Superior temporal gyrus (tissue), 1 donor: Measurements from ENCODE around the gene WDR1.
"Not testable (repeated sequence)": the region's sequence is repeated elsewhere in the genome, so short reads cannot be mapped to it uniquely, and the experiment has no call there.

Experiments used
- DNase-seq: peaks from one replicate; pipeline ENCODE4 v3.0.0-alpha.2; 2016; ENCODE audit errors: extremely low spot score

The WDR1 gene

GRCh38 chr4:10134141-10134540 lies 17.5 kb upstream of the WDR1 start:
- no peak for DNase-seq

DNA sequence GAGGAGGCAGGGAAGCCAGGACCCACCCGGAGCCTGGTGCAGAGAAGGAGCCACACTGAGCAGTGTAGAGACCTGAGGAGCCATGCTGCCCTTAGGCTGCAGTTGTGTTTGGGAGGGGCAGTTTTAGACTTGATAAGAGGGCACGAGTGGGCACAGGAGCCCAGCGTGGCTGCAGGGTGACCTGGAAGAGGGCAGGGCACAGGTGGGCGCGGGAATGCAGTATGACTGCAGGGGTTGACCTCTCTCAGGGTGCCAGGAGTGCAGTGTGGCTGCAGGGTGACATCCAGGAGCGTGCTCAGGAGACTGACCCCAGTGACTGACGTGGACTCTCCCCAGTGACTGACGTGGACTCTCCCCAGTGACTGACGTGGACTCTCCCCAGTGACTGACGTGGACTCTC lies 14.6 kb upstream of the WDR1 start:
- no peak for DNase-seq

GRCh38 chr4:10130178-10130888 lies 13.7 kb upstream of the WDR1 start:
- no peak for DNase-seq

GRCh38 chr4:10129196-10130177 lies 12.9 kb upstream of the WDR1 start:
- DNase-seq = no peak

DNA sequence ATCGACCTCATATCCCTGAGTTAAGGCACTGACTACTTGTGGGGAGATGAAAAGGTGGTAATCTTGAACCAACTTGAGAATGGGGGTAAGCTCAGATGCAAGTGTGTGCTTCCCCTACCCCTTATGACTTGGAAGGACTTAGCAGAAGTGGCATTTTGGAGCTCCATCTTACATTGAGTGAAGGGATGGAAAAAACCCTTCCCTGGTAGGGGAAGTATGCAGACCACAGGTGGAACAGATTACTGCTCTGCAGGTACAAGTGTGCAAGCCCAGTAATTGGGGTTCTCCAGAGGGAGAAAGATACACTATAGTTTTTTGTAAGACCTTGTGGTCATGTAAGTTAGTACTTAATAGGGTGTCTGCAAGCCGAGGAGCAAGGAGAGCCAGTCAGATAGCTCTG lies 12.2 kb upstream of the WDR1 start:
- DNase-seq = no peak

DNA sequence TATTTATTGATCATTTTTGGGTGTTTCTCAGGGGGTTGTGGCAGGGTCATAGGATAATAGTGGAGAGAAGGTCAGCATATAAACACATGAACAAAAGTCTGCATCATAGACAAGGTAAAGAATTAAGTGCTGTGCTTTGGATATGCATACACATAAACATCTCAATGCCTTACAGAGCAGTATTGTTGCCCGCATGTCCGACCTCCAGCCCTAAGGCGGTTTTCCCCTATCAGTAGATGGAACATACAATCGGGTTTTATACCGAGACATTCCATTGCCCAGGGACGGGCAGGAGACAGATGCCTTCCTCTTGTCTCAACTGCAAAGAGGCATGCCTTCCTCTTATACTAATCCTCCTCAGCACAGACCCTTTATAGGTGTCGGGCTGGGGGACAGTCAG lies 10.9 kb upstream of the WDR1 start:
- DNase-seq = not testable (repeated sequence)

GRCh38 chr4:10124167-10124930 lies 7.8 kb upstream of the WDR1 start:
- no peak for DNase-seq

- no peak for DNase-seq
These were observed 6.9 kb upstream of the WDR1 start for GRCh38 chr4:10123227-10124101.

GRCh38 chr4:10122236-10122932 lies 5.8 kb upstream of the WDR1 start:
- DNase-seq = no peak

GRCh38 chr4:10121568-10122208 lies 5.1 kb upstream of the WDR1 start:
- no peak for DNase-seq

- DNase-seq = no peak
These were observed 4.5 kb upstream of the WDR1 start for GRCh38 chr4:10120943-10121567.

- DNase-seq = no peak
These were observed 3.2 kb upstream of the WDR1 start for GRCh38 chr4:10119773-10120172.

DNA sequence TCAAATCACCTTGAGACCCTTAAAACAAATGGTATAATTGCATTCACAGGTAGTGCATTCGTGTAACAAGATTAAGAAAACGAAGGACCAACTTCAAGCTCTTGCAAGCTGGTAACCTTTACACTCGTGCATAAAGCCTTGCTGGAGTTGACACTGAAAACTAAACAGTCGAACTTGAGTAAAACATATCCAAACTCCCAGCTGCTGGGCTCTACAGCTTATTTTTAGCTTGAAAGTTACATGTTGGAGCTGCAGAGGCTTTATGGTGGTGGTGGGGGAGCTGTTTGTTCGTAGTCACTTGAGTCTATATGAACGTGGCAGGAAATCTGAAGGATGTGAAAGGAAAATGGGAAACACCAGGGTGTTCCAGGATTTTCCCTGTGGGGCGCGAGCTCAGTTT lies 2.7 kb upstream of the WDR1 start:
- no peak for DNase-seq

DNA sequence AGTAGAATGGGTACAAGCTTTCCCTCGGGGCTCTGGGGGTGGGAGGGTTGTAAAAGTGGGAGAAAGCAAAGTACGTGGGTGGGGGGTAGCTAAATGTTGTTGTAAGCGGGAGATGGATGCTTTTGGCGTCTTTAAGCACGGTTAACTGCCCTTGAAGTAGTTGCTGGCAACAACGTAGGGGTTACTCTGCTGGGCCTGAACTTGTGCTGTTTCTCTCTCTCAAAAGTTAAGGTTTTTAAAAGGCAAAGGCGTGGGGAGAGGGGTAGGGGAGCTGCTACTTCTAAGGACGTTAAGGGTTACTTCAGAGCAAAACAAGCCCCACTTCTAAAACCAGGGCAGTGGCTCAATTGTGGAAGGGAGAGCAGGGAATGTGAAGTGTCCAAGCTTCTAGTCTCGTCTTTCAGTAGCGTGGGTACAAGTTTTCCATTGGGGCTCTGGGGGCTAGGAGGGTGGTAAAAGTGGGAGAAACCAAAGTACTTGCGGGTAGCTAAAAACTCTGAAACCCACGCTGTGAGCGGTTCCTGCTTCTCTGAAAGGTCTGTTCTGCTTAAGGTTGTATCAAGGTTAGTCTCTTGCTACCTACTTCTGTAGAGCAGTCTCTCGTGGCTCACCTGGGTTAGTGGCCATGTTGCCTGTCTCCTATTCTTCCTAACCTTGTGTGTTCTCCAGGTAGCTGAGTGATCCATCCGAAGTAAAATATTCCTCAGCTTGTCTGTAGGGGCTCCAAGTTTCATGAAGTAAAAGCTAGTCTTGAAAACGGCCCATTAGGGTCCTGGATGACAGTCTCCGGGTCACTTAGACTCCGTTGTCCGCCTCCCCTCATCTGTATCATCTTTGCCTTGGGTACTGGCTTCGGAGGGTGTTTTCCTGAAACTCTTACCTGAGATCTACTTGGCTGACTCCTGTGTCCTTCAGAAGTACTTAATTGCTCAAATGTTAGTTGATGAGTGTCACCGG lies 1.7 kb upstream of the WDR1 start:
- DNase-seq = no peak

GRCh38 chr4:10117359-10118047 lies 904 bp upstream of the WDR1 start:
- no peak for DNase-seq

DNA sequence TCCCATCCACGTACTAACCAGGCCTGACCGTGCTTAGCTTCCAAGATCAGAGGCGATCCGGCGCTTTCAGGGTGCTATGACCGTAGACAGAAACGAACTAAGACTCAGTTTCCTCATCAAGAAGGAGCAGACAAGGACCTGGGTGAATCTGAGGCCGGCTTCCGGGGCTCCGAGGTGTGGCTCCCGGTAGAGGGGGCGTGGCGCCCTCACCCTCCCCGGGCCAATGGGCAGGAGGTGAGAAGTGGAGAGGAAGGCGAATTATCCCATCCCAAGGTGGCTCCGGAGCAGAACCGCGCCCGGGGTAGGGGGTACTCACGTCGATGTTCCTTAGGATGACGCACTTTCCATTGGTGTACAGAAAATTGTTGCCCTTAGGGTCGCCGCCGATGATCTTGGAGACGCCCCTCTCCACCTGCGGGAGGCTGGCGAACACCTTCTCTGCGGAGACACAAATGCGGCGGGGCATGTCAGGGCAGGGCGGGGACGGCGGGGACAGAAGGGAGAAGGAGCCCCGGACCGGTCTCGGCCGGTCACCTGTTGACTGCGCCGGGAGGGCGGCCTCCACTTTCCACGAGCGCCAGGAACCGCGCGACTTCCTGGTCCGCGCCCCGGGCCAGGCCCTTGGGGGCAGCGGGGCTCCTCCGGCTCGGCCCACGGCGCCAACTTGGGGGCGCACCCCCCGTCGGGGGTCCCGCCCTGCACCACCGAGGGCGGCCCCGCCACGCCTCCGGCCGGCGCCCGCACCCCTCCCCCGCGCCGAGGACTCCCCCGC lies 616 bp downstream of the WDR1 start:
- no peak for DNase-seq

- no peak for DNase-seq
These were observed 1.3 kb downstream of the WDR1 start for GRCh38 chr4:10115271-10115796.
